ENCODE data around the gene PPP1R11.
A peak's percentile ranks its signal among the peaks of the same experiment; 100 is the strongest.

PPP1R11 gene

GRCh38 chr6:30043744-30044143, 23.3 kb upstream of the PPP1R11 start:
- H3K27me3 Mint-ChIP-seq = no peaks in the 10 kb centered on the region
- no peaks in the 10 kb centered on the region for H3K9me3 Mint-ChIP-seq
- H3K4me1 Mint-ChIP-seq (ENCODE audit: low read depth) = peaks cover 28% of the 10 kb centered on the region
- H3K27ac Mint-ChIP-seq = no peak overlapping the region
- H3K4me3 Mint-ChIP-seq = no peak overlapping the region
- peaks cover 13% of the 10 kb centered on the region for H3K36me3 Mint-ChIP-seq (ENCODE audit: low read depth)

- Mint-ChIP-seq H3K4me3 (no peak overlapping the region), H3K27me3 (no peaks in the 10 kb centered on the region), H3K27ac (no peak overlapping the region), H3K4me1 (ENCODE audit: low read depth) (peaks cover 28% of the 10 kb centered on the region), H3K36me3 (ENCODE audit: low read depth) (peaks cover 17% of the 10 kb centered on the region), H3K9me3 (no peaks in the 10 kb centered on the region)
Observed at GRCh38 chr6:30044630-30045029, 22.4 kb upstream of the PPP1R11 start.

GRCh38 chr6:30047220-30047619, 19.8 kb upstream of the PPP1R11 start:
- Mint-ChIP-seq H3K27me3 (no peaks in the 10 kb centered on the region), H3K36me3 (ENCODE audit: low read depth) (peaks cover 18% of the 10 kb centered on the region), H3K4me3 (no peak overlapping the region), H3K4me1 (ENCODE audit: low read depth) (peaks cover 25% of the 10 kb centered on the region), H3K9me3 (no peaks in the 10 kb centered on the region), H3K27ac (no peak overlapping the region)

- no peaks in the 10 kb centered on the region for H3K9me3 Mint-ChIP-seq
Observed at GRCh38 chr6:30053682-30054081, 13.3 kb upstream of the PPP1R11 start.

GRCh38 chr6:30055513-30055912, 11.5 kb upstream of the PPP1R11 start:
- Mint-ChIP-seq H3K4me3 (no peak overlapping the region), H3K27me3 (no peaks in the 10 kb centered on the region)

More at GRCh38 chr6:30053682-30054081, 13.3 kb upstream of the PPP1R11 start:
- Mint-ChIP-seq H3K27ac (no peak overlapping the region), H3K27me3 (no peaks in the 10 kb centered on the region), H3K36me3 (ENCODE audit: low read depth) (peaks cover 34% of the 10 kb centered on the region), H3K4me1 (ENCODE audit: low read depth) (no peaks in the 10 kb centered on the region), H3K4me3 (no peak overlapping the region)

GRCh38 chr6:30060606-30061091, 6.3 kb upstream of the PPP1R11 start:
- peak overlapping the region; percentile 99 for H3K4me3 Mint-ChIP-seq
- peaks cover 46% of the 10 kb centered on the region for H3K4me1 Mint-ChIP-seq (ENCODE audit: low read depth)
- H3K9me3 Mint-ChIP-seq = no peaks in the 10 kb centered on the region
- no peaks in the 10 kb centered on the region for H3K27me3 Mint-ChIP-seq
- peaks cover 51% of the 10 kb centered on the region for H3K36me3 Mint-ChIP-seq (ENCODE audit: low read depth)
- peak overlapping the region; percentile 92 for H3K27ac Mint-ChIP-seq

More at GRCh38 chr6:30055513-30055912, 11.5 kb upstream of the PPP1R11 start:
- no peaks in the 10 kb centered on the region for H3K9me3 Mint-ChIP-seq
- H3K36me3 Mint-ChIP-seq (ENCODE audit: low read depth) = peaks cover 30% of the 10 kb centered on the region
- no peak overlapping the region for H3K27ac Mint-ChIP-seq
- H3K4me1 Mint-ChIP-seq (ENCODE audit: low read depth) = peaks cover 13% of the 10 kb centered on the region

- H3K9me3 Mint-ChIP-seq = no peaks in the 10 kb centered on the region
- H3K4me3 Mint-ChIP-seq = peak within 1 kb of the TSS; percentile 99
- peak within 1 kb of the TSS; percentile 92 for H3K27ac Mint-ChIP-seq
- peaks cover 52% of the 10 kb centered on the region for H3K4me1 Mint-ChIP-seq (ENCODE audit: low read depth)
- H3K36me3 Mint-ChIP-seq (ENCODE audit: low read depth) = peaks cover 55% of the 10 kb centered on the region
- no peaks in the 10 kb centered on the region for H3K27me3 Mint-ChIP-seq
Observed at GRCh38 chr6:30061092-30061857, 5.7 kb upstream of the PPP1R11 start, which contains the start of gene POLR1H. POLR1H (plus strand) TSS chr6:30061265; CDS start chr6:30061525, 260 bp downstream.

- H3K4me3 Mint-ChIP-seq = peak overlapping the region; percentile 99
- H3K36me3 Mint-ChIP-seq (ENCODE audit: low read depth) = peaks cover 49% of the 10 kb centered on the region
- H3K27ac Mint-ChIP-seq = peak overlapping the region; percentile 92
- no peaks in the 10 kb centered on the region for H3K27me3 Mint-ChIP-seq
- no peaks in the 10 kb centered on the region for H3K9me3 Mint-ChIP-seq
- peaks cover 59% of the 10 kb centered on the region for H3K4me1 Mint-ChIP-seq (ENCODE audit: low read depth)
Observed at GRCh38 chr6:30061858-30062458, 5.0 kb upstream of the PPP1R11 start.

GRCh38 chr6:30062471-30063178, 4.4 kb upstream of the PPP1R11 start:
- Mint-ChIP-seq H3K4me3 (peak overlapping the region; percentile 99), H3K27ac (peak overlapping the region; percentile 92), H3K27me3 (no peaks in the 10 kb centered on the region), H3K36me3 (ENCODE audit: low read depth) (peaks cover 44% of the 10 kb centered on the region), H3K9me3 (no peaks in the 10 kb centered on the region), H3K4me1 (ENCODE audit: low read depth) (peaks cover 64% of the 10 kb centered on the region)

GRCh38 chr6:30063315-30063714, 3.7 kb upstream of the PPP1R11 start:
- no peaks in the 10 kb centered on the region for H3K27me3 Mint-ChIP-seq
- H3K4me1 Mint-ChIP-seq (ENCODE audit: low read depth) = peaks cover 71% of the 10 kb centered on the region
- peak overlapping the region; percentile 38 for H3K4me3 Mint-ChIP-seq
- H3K27ac Mint-ChIP-seq = peak overlapping the region; percentile 10
- peaks cover 47% of the 10 kb centered on the region for H3K36me3 Mint-ChIP-seq (ENCODE audit: low read depth)
- no peaks in the 10 kb centered on the region for H3K9me3 Mint-ChIP-seq

- Mint-ChIP-seq H3K9me3 (no peaks in the 10 kb centered on the region), H3K27me3 (peaks cover 9% of the 10 kb centered on the region), H3K4me1 (ENCODE audit: low read depth) (peaks cover 66% of the 10 kb centered on the region), H3K4me3 (peak overlapping the region; percentile 95), H3K36me3 (ENCODE audit: low read depth) (peaks cover 71% of the 10 kb centered on the region), H3K27ac (peak overlapping the region; percentile 95)
Observed at GRCh38 chr6:30066082-30066481, 916 bp upstream of the PPP1R11 start.

- H3K36me3 Mint-ChIP-seq (ENCODE audit: low read depth) = peaks cover 68% of the 10 kb centered on the region
- H3K9me3 Mint-ChIP-seq = no peaks in the 10 kb centered on the region
- H3K4me3 Mint-ChIP-seq = peak overlapping the region; percentile 95
- peaks cover 63% of the 10 kb centered on the region for H3K4me1 Mint-ChIP-seq (ENCODE audit: low read depth)
- H3K27ac Mint-ChIP-seq = peak overlapping the region; percentile 95
- peaks cover 21% of the 10 kb centered on the region for H3K27me3 Mint-ChIP-seq
Observed at GRCh38 chr6:30067460-30068139, 602 bp downstream of the PPP1R11 start.

GRCh38 chr6:30071081-30071818, 4.3 kb downstream of the PPP1R11 start:
- H3K27me3 Mint-ChIP-seq = peaks cover 55% of the 10 kb centered on the region
- H3K4me1 Mint-ChIP-seq (ENCODE audit: low read depth) = peaks cover 50% of the 10 kb centered on the region
- no peak overlapping the region for H3K27ac Mint-ChIP-seq
- H3K36me3 Mint-ChIP-seq (ENCODE audit: low read depth) = peaks cover 41% of the 10 kb centered on the region
- no peaks in the 10 kb centered on the region for H3K9me3 Mint-ChIP-seq
- peak overlapping the region; percentile 10 for H3K4me3 Mint-ChIP-seq

GRCh38 chr6:30071858-30072257, 4.9 kb downstream of the PPP1R11 start:
- H3K36me3 Mint-ChIP-seq (ENCODE audit: low read depth) = peaks cover 41% of the 10 kb centered on the region
- H3K9me3 Mint-ChIP-seq = no peaks in the 10 kb centered on the region
- peaks cover 61% of the 10 kb centered on the region for H3K27me3 Mint-ChIP-seq
- H3K27ac Mint-ChIP-seq = no peak overlapping the region
- peaks cover 48% of the 10 kb centered on the region for H3K4me1 Mint-ChIP-seq (ENCODE audit: low read depth)
- peak overlapping the region; percentile 10 for H3K4me3 Mint-ChIP-seq

Data from stimulated activated naive CD8-positive, alpha-beta T cell treated with anti-CD3 and anti-CD28 coated beads, Interleukin-15, Interleukin-2, amounts not matched to agents 100 ng/mL and 50 ng/mL, for 24 hours (primary cell).